Activated T-cell treated with anti-CD3 and anti-CD28 coated beads, Interleukin-2, amount 50 U/mL, for 48 hours (primary cell): ENCODE results near the gene NDUFA12.

ENCODE experiments used
- DNase-seq, 2 experiments: peaks; one replicate each; pipeline ENCODE4 v3.0.0-alpha.2; 2020

The NDUFA12 gene

GRCh38 chr12:94930772-94931171, 72.7 kb downstream of the NDUFA12 start:
- DNase-seq, result no peak

GRCh38 chr12:94930216-94930654, 73.3 kb downstream of the NDUFA12 start:
- no peak for DNase-seq

GRCh38 chr12:94929780-94930179, 73.7 kb downstream of the NDUFA12 start:
- DNase-seq, result no peak

- DNase-seq, result no peak
These were observed 77.8 kb downstream of the NDUFA12 start for GRCh38 chr12:94925729-94926128.

- no peak for DNase-seq
These were observed 78.3 kb downstream of the NDUFA12 start for GRCh38 chr12:94925206-94925605.

- DNase-seq, result no peak
These were observed 80.9 kb downstream of the NDUFA12 start for GRCh38 chr12:94922561-94922960.
